Amygdala (tissue), 56 donors: ENCODE results near the gene MGAT1.

ENCODE experiments used
- DNase-seq, 56 donors: peaks; one replicate each; lab custom pipeline; 2025; lab: John Stamatoyannopoulos, UW

The MGAT1 gene

DNA sequence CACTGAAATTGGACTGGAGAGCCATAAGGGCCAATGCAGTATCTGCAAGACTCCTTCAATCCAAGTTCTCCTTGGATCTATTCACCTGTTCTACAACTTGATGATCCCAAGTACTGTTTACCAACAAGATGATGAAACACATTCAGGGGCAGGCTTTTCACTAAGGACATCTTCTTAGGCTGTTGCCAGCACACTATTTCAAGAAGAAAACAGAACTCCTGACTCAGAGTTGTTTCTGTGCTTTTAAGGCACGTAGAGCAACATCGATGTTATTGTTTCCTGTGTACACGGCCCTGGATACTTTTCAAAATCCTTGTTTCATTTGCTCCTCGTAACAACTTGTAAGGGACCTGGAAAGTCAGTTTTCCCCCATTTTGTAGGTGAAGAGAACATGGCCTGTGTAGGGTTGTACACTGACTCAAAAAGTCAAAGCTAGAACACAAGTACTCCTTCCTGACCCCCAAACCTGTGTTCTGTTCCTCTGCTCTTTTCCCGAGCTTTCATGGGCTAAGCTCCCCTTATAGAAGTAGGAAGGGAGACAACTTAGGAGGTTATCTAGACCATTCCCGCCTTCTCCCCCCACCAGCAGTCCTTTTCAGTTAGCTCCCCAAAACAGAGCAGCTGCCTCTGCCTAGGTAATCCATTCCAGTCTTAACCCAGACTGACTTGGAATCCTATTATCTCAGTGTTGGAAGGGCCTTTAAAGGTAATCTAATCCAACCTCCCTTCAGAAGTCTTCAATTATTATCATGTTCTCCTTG is 5.2 kb upstream of the MGAT1 start:
- DNase-seq = no peak

DNA sequence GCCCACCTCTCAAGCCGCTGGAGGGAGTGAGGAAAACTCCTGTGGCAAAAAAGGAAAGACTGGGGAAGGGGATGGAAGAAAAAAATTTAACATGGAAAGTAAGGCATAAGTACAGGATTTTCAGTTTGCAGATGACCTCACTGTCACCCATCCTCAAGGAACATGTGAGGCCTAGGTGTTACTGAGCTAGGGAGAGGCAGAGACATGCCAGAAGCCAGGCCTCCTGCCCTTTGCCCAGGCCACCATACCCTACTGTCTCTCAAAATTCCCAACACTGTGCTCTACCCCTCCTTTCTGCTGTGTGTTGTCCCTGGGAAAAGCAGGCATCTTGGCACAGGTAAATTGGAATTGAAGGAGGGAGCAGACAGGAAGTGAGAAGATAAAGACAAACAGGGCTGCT is 4.4 kb upstream of the MGAT1 start:
- no peak for DNase-seq

DNA sequence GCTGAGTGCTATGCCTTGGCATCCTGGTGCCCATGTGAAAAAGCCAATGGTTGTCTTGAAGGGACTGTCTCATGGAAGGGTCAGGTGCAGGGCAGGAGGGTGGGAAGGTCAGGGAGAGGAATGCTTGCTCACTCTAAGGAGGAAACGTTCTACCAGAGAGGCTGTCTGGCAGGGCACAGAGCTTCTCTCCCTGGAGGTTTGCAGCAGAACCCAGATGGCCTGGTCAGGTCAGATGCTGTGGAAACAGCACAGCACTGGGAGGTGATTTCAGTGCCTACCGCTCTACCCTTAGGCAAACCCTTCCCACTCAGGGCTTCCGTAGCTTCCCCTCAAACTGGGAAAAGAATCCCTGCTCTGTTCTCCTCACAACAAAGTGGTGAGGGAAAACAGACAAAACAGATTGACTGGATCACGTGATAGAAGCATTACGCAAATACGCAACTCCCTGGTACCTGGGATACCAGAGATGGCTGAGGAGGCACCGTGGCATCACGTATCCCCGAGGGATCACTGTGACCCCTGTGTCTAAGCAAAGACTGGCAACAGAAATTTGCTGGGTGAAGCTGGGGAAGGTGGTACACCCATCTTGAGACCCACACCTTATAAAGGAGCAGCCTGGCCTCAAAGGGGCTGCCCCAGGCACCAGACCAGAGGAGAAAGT is 3.9 kb upstream of the MGAT1 start:
- peak in 1 of 56 donors; percentile 25 for DNase-seq

DNA sequence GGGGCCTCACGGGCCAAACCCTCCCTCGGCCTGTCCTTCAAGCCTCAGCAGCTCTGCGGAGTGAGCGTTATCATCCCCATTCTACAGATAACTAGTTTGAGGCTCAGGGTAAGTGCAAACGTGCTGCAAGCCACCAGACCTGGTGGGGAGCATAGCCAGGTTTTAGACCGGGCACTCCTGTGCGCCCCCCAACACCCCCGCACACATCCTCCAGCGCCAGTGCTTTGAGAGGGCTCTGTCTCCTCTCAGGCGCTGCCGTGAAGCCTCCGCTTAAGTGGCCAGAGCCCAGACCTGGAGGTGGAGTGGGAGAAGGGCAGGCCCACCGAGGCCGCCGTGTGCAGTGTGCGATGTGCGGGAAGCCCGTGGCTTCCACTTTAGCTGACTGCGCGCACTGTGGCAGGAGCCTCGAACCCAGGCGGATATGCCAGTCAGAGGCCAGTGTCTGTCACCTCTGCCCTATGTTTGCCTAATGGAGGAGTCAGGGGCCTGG is 1.6 kb upstream of the MGAT1 start:
- DNase-seq = no peak

DNA sequence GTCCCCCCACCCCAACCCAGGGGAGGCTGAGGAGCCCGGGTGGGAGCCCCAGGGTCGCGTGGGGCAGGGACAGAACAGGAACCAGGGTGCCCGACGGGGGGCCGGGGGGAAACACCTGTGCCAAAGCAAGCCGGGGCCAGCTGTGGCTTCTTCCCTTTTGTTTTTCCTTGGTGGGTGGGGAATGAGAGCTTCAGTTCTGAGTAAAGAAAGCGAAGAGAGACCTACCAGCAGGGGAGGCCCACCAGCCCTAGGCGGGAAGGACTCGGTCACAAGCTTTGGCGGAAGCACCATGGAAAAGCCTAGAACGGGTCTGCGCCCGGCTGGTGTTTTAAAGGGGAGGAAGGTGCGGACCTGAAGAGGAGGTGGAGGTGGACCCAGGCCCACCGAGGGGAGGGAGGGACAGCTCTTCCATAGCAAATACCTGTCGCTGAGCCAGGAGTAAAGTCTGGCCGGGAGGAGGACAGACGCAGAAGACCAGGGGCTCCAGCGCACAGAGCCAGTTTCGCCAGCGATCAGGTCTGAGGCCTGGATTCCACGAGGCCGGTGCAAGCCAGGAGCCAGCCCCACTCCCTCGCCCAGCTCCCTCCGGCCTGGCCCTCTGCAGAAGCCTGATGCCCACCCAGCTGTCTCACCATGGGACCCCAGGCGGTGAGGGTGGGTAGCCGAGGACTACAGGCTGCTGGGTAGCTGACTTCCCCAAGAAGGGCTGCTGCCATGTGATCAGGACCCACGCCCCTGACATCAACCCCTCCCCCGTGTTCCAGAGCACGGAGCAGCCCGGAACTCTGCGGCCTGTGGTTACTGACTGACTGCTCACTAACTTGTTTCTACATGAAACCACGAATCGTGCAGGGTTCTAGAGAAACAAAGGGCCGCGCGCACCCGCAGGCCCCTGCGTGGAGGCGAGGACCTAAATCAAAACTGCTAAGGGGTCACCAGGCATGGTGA is 849 bp upstream of the MGAT1 start:
- DNase-seq = peak in 26 of 56 donors; percentile 9 to 64 (median 36)

DNA sequence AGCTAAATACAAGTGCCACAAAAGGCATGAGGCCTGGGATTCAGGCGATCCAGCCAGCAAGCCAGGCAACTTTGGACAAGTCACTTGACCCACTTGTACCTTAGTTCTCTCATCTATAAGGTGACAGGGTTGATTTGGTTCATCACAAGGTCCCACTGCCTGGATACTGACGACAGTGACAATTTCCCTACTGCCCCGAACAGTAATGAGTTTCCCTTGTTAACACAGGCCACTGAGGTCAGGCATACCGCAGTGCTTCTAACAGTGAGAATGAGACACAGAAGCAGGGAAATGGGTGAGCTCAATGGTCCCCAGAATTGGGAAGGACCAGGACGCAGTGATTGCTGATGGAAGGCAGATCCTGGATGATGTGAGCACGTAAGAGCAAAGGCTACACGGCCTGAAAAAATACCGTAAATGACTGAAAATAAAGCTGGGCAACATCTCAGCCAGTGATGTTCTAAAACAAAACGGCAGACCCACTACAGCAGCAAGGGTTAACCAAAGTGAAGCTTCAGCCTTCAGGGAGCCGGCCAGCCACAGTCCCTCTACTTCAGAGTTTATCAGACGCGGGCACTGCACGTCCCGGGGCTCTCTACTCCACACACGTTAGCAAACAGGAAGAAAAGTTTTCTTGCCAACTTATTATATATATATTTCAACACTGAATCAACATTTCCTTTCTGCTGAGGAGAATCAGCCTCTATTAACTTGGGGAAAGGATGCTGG is 846 bp downstream of the MGAT1 start:
- DNase-seq = no peak

DNA sequence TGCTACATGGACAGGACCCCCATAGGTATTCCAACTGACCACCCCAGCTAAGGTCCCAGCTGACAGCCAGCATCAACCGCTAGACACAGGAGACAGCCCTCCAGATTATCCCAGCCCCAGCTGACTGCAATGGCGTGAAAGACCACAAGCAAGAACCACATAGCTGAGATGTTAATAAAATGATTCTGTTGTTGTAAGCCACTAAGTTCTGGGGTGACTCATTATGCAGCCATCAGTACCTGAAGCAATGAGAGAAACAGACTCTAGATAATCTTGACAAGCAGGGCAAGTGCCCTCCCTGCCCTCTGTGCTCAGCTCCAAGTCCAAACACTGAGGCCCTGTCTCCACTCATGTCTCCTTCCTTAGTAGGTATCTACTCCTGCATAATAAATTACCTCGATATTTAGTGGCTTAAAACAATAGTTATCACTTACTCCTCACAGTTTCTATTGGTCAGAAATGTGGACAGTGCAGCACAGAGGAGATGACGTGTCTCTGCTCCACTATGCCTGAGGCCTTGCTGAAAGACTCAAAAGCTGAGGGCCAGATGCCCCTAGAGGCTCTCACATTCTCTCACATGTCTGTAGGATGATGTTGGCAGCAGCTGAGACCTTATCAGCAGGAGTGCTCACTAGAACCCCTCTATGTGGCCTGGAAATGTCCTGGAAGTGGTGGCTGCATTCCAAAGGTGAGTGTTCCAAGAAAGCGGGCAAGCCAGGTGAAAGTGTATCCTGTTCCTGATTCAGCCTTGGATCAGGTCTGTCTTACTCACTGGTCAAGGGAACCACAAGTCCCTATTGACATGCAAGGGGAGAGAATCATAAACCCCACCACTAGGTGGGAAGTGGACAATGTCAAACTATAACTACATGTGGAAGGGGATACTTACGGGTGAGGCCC is 2.5 kb downstream of the MGAT1 start:
- DNase-seq = no peak

DNA sequence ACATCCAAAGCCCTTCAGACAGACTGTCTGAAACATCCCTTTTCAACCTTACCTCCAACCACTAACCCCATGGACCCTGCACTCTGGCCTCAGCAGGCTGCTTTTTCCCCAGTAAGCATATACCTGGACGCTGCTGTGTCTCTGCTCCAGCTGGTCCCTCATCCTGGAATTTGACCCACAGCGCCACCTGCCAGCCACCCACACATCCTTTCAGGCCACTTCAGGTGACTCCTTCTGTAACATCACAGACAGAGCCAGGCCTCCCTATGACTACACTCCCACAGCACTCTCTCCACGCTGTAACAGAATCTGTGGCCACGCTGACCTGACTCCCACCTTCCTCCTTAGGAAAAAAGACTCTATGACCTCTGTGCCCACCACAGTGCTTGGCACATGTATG is 3.4 kb downstream of the MGAT1 start:
- no peak for DNase-seq

DNA sequence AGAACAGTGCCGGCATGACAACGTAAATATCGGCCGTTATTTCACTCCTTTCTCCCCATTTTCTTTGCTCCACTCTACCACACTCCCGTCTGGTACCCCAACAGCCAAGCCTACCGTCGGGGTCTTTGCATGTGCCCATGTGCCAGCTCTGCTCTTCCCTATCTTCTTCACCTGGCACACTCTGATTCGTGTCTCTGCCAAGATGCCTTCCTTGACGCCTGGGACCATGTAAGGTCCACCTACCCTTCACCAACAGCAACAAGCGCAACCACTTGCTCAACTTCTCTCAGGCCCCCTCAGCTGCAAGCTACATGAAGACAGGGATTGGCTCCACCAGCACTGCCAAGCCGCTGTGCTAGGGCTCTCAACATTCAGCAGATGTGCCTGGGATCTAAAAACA is 4.4 kb downstream of the MGAT1 start:
- DNase-seq = no peak

DNA sequence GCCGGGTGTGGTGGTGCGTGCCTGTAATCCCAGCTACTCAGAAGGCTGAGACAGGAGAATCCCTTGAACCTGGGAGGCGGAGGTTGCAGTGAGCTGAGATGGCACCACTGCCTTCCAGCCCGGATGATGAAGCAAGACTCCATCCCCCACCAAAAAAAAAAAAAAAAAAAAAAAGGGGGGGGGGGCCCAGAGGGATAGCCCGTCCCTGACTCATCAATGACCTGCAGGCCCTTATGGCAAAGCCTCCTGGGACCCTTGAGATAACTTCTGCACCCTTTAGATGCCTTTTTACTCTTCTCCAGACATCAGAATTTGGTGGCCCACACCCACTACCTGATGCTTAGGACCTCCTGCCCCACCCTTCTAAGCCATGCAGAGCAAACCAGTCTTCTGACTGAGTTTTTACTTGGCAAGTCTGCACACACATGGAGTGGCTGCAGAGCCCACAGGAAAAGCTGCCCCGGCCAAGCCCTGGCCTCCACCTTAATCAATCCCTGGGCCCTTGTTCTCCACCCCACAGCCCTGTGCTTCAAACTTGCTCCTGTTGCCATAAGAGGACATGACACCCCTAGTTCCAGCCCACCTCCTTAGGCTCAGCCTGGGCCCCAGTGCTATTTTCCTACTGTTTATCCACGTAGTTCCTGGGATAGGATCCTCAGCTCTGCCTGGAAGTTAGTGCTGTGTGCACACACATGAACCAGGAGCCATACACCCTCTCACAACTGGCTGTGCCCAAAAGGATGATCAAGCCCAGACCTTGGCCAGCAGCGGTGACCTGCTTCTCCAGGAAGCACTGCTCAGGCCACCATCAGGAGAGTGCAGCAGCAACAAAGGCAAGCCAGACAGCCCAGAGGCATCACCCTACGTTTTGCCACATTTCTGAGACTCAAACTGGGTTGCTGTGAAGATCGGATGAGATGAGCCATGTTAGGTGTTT is 5.1 kb downstream of the MGAT1 start:
- DNase-seq = no peak

DNA sequence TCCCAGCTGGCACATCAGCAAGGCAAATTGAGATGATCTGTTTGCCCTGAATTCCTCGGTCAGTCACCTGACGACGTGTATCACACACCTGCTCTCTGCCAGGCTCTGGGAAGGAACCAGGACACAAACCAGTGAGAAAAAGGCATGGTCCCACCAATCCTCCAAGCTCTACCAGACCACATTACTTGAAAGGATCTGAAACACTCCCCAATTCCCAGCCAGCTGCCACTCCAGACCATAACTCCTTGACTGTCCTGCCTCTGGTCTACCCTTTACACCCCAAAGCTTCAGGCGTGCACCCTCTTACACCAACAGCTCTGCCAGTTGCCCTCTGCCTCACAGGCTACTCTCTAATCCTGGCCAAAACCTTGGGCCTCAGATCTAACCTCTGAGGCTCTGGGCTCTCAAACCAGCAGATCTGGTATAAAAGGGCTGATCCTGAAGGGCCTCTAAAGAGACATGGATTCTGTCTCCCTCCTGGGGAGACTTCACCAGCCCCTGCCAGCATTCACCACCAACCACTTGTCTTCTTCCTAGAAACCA is 6.8 kb downstream of the MGAT1 start:
- DNase-seq = no peak

DNA sequence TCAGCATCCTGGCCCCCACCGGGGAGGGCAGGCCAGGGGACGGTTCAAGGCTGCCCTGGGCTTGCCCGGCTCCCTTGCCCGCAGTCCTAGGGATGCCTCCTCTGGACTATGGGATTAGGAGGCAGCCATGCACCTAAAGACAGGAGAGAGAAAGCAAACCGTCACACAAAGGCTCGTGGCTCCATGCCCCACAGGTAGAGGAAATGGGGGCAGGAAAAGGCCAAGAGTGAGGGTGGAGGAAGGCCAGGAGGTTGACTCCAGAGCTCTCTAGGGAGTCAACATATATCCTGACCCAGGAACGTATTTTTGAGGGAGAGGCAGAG is 9.7 kb downstream of the MGAT1 start:
- DNase-seq = no peak

DNA sequence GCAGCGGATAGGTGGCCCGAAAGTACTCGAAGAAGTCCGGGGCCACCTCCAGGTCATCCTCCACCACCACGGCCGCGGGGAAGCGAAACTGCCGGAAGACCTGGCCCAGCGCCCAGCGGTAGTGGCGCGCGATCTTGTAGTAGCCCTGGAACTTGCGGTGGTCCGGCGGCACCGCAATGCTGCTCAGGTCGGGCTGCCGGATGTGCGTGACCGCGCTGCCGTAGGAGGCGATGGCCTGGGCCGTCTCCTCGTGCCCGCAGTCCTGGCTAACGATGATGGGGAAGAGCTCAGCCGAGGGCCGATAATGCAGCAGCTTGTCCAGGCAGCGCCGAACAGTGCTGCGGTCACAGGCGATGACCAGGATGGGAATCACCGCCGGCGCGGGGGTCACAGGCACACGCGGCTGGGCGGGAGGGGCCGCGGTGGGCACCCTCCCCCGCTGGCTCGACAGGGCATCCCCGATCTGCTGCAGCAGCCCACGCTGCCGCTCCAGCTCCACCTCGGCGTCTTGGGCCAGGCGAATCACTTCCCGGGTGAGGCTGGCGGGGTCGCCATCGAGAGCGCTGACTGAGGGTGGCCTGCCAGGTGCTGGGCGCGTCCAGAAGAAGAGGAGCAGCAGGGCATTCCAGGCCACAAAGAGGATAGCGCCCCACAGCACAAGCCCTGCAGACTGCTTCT is 10.2 kb downstream of the MGAT1 start:
- DNase-seq = no peak

DNA sequence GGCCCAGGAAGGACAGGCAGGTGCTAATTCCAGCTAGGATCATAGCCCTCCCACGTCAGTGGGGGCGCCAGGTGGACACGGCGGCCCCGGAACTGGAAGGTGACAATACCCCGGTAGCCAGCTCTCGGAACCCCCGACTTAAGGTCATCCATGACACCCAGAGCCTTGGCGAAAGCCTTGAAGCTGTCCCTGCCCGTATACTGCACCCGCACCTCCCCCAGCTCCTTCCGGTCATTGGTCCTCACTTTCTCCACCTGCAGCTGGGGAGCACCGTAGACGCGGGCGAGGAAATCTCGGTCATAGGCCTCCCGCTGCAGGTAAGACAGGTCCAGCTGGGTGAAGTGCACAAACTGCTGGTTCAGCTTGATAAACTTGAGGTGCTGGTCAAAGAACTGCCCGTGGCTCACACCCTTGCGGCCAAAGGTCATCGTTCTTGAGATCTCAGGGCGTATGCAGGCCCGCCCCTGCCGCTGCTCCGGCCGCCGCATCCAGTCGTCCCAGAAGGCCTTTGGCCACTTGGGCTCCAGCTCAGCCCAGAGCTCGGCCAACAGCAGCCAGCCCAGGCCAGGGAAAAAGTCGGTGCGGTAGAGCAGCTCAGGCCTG is 10.9 kb downstream of the MGAT1 start:
- DNase-seq = no peak

DNA sequence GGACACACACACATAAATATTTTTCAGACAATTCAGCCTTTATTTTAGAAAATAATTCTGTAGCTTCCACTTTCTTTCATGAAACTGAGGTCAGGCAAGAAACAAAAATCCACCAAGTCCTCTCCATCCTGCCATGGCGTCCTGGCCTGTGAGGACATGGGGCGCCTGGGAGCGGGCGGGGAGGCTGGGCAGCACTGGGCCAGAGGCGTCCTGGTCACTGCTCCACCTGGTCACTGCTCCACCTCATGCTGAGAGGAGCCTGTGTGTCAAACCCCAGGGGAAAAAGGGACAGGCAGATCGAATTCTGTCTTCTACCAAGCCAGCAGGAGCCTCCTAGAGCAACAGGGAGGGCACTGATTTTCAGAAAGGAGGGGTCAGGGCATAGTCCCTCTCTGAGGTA is 12.1 kb downstream of the MGAT1 start:
- DNase-seq = no peak

DNA sequence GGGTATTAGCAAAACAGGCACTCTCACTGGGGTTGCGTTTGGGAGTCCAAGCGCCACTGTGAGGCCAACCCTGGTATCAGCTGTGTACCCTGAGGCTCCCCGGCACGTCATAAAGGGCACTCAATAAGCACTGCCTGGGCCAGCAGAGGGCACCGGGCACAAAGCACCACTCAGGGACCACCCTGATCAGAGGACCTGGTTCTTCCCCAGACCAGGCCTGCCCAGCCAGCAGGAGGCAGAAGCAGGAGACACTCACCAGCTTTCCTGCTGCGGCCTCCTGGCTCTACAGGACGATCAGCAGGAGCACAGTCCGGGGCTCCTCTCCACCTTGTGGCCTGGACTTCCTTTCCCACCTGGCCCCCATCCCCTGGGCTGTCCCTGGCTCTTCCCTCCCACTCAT is 12.6 kb downstream of the MGAT1 start:
- DNase-seq = no peak
